ENCODE measurements around the gene KRI1.

KRI1 gene

GRCh38 chr19:10566658-10567410 is 1.0 kb upstream of the KRI1 start:
- peaks cover 24% of the 10 kb centered on the region for H4K20me1 ChIP-seq (ENCODE audit: insufficient read depth, low read length, poor library complexity, severe bottlenecking)
- H3K9me2 ChIP-seq (replicated peaks; ENCODE audit: low read depth, low read length), result no peaks in the 10 kb centered on the region
- H3K9ac ChIP-seq (ENCODE audit: low read depth, low read length, poor library complexity, severe bottlenecking), result peak overlapping the region; percentile 86
- H3K4me3 ChIP-seq (ENCODE audit: low read length, poor library complexity, severe bottlenecking), result peak overlapping the region; percentile 76
- no peaks in the 10 kb centered on the region for H3K9me3 ChIP-seq (ENCODE audit: insufficient read depth, low read depth, low read length)
- no peak for TF ChIP-seq EZH2phosphoT487 (IDR thresholded peaks at IDR 0.05; ENCODE audit: borderline replicate concordance)
- TF ChIP-seq CTCF (conservative IDR thresholded peaks at IDR 0.05; ENCODE audit: low read length), result no peak
- H3K27me3 ChIP-seq (ENCODE audit: insufficient read depth, low read length, poor library complexity, severe bottlenecking), result peaks cover 4% of the 10 kb centered on the region
- peaks cover 62% of the 10 kb centered on the region for H3K79me2 ChIP-seq (ENCODE audit: insufficient read depth, low read length)
- H3K4me2 ChIP-seq (ENCODE audit: low read depth, low read length, poor library complexity, severe bottlenecking), result peak overlapping the region; percentile 88
- peaks cover 30% of the 10 kb centered on the region for H3K4me1 ChIP-seq (ENCODE audit: insufficient read depth, low read length, poor library complexity, severe bottlenecking)
- peaks cover 10% of the 10 kb centered on the region; the same call in 1 of the 2 replicates for H3F3A ChIP-seq (ENCODE audit: low read depth)
- peaks cover under 1% of the 10 kb centered on the region; the same call in 1 of the 2 replicates for H3K36me3 ChIP-seq (ENCODE audit: insufficient read depth, low read length)
- no peak overlapping the region for H2AFZ ChIP-seq (ENCODE audit: low read length)

- Histone ChIP-seq H3K9me3 (ENCODE audit: insufficient read depth, low read depth, low read length) (no peaks in the 10 kb centered on the region), H3K4me1 (ENCODE audit: insufficient read depth, low read length, poor library complexity, severe bottlenecking) (peaks cover 32% of the 10 kb centered on the region), H3K36me3 (ENCODE audit: insufficient read depth, low read length) (peaks cover 5% of the 10 kb centered on the region; the same call in 1 of the 2 replicates), H3K4me2 (ENCODE audit: low read depth, low read length, poor library complexity, severe bottlenecking) (peak overlapping the region; percentile 88), H3K9ac (ENCODE audit: low read depth, low read length, poor library complexity, severe bottlenecking) (peak overlapping the region; percentile 86), H4K20me1 (ENCODE audit: insufficient read depth, low read length, poor library complexity, severe bottlenecking) (peaks cover 29% of the 10 kb centered on the region), H3K9me2 (replicated peaks; ENCODE audit: low read depth, low read length) (no peaks in the 10 kb centered on the region), H2AFZ (ENCODE audit: low read length) (no peak overlapping the region), H3K4me3 (ENCODE audit: low read length, poor library complexity, severe bottlenecking) (peak overlapping the region; percentile 76), H3F3A (ENCODE audit: low read depth) (peaks cover 10% of the 10 kb centered on the region; the same call in 1 of the 2 replicates), H3K27me3 (ENCODE audit: insufficient read depth, low read length, poor library complexity, severe bottlenecking) (peaks cover 4% of the 10 kb centered on the region), H3K79me2 (ENCODE audit: insufficient read depth, low read length) (peaks cover 67% of the 10 kb centered on the region)
- TF ChIP-seq EZH2phosphoT487 (IDR thresholded peaks at IDR 0.05; ENCODE audit: borderline replicate concordance), result no peak
- TF ChIP-seq CTCF (conservative IDR thresholded peaks at IDR 0.05; ENCODE audit: low read length), result no peak
Observed at GRCh38 chr19:10566408-10566657, 523 bp upstream of the KRI1 start.

DNA sequence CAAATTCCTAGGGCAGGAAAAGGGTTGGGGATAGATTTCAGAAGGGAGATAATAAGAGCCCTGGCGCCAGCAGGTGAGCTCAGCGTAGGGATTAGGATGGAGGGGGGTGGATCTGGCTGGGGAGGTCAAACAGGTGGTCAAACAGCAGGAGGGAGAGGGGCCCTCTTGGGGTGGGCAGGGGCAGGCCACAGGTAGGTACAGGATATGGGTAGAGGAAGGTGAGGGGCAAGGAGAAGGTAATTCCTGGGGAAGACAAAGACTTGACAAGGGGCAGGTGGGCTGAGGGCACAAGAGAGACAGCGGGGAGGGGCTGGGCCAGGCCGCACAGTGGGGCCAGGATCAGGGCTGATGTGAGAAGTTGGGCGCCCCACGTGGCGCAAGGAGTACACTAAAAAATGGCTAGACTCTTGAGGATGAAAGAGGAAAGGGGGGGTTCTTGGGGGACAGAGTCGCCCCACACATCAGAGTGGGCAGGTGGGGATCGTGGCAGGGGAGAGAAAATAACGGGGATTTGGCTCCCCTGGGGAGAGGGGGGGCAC is 713 bp downstream of the KRI1 start:
- Histone ChIP-seq H3K4me1 (ENCODE audit: insufficient read depth, low read length, poor library complexity, severe bottlenecking) (peaks cover 32% of the 10 kb centered on the region), H3K9me3 (ENCODE audit: insufficient read depth, low read depth, low read length) (no peaks in the 10 kb centered on the region), H3F3A (ENCODE audit: low read depth) (peaks cover 10% of the 10 kb centered on the region; the same call in 1 of the 2 replicates), H3K36me3 (ENCODE audit: insufficient read depth, low read length) (peaks cover 17% of the 10 kb centered on the region; the same call in 1 of the 2 replicates), H4K20me1 (ENCODE audit: insufficient read depth, low read length, poor library complexity, severe bottlenecking) (peaks cover 30% of the 10 kb centered on the region), H3K27me3 (ENCODE audit: insufficient read depth, low read length, poor library complexity, severe bottlenecking) (peaks cover 4% of the 10 kb centered on the region), H3K4me3 (ENCODE audit: low read length, poor library complexity, severe bottlenecking) (peak overlapping the region; percentile 86), H3K79me2 (ENCODE audit: insufficient read depth, low read length) (peaks cover 79% of the 10 kb centered on the region), H3K9me2 (replicated peaks; ENCODE audit: low read depth, low read length) (no peaks in the 10 kb centered on the region), H3K9ac (ENCODE audit: low read depth, low read length, poor library complexity, severe bottlenecking) (peak overlapping the region; percentile 99), H3K4me2 (ENCODE audit: low read depth, low read length, poor library complexity, severe bottlenecking) (peak overlapping the region; percentile 90), H2AFZ (ENCODE audit: low read length) (peak overlapping the region; percentile 17; the same call in 1 of the 2 replicates)
- TF ChIP-seq CTCF (conservative IDR thresholded peaks at IDR 0.05; ENCODE audit: low read length), result peak; percentile 59
- TF ChIP-seq EZH2phosphoT487 (IDR thresholded peaks at IDR 0.05; ENCODE audit: borderline replicate concordance), result no peak
